Frontal cortex (tissue), 4 donors: ENCODE data around the gene MOB3C. TPM values are rescaled to one million over a fixed set of nuclear protein-coding genes. Genes with fewer than 3 reads are reported as not detected.

ENCODE experiments used
- DNase-seq, 2 donors: peaks; one replicate each; pipeline ENCODE4 v3.0.0; 2012; ENCODE audit warnings: low spot score in 2 of 2
- FAIRE-seq: peaks from 2 replicates; lab custom pipeline; 2012; peaks lifted over from hg19 to GRCh38; lab: Jason Lieb, UNC
- total RNA-seq: library from RNA; depleted of rRNA; stranded (reverse); fragments of >200 nt; gene quantifications from one replicate; pipeline ENCODE4 v1.2.3, GENCODE V29; 2014
- donor health status: control.
- donor health status: control.
- donor health status: control.

Gene MOB3C
- total RNA-seq, 1 donor from 2014 or later: 3.3 TPM

DNA sequence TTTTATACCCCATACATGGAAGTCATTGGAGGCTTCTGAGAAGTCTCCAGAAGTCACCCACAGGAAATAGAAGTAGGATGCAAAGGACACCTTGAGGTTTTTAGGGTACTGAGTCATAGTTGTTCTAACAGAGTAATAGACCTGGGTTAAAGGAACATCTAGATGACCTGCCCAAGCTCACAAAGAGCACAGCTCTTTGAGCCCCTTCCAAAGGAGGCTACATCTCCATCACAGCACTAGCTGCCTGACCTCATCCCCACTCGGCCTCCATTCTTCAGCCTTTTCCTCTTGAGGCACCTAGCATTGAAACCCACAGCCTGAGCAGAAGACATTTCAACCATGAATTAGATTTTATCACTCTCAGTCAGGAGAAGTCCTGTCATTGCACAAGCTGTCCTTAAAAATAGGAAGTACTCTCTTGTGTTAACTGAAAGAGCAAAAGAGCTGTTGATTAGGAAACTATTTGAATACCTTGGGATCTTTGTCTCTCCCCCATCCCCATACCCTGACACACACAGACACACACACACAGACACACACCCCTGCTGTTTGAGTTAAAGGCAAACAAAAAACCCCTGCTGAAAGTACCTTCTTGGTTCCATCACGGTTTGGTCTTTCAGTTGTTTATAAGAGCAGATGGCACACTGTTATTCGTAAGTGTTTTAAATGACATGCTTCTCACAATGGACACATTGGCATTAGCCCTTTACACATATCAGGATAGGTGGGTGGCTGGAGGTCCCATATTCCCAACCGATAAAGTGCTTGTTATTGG lies 34.7 kb downstream of the MOB3C start:
- FAIRE-seq (no peak), DNase-seq (no peak)

DNA sequence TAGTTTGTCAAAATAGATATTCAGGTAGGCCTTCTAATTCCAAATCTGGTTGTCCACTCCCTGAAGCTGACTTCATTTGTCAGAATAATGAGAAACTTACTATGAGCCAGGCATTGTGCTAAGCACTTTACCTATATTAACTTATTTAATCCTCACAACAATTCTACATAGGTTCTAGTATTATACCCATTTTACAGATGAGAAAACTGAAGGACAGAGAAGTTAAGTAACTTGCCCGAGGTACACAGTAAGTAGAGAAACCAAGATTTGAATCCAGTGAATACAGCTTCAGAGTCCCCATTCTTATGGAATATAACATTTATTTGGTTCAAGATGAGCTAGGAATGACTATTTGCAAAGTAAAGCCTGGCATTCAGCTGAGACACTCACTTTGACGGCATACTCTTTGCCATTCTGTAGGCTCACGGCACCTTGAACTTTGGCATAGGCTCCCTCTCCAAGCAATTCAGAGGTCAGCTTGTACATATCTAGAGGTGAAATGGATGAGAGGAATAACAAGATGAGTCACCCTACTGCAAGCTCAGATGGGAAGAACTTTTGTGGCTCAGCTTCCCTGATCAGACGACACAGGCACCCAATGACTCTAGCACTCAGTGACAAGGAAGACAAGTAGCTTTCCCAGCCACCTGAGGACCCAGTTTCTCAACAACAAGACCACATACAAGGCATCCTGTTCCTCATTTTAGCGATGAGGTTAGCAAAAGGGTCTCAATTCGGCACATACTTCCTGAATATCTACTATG lies 36.3 kb downstream of the MOB3C start:
- no peak for FAIRE-seq
- no peak for DNase-seq

DNA sequence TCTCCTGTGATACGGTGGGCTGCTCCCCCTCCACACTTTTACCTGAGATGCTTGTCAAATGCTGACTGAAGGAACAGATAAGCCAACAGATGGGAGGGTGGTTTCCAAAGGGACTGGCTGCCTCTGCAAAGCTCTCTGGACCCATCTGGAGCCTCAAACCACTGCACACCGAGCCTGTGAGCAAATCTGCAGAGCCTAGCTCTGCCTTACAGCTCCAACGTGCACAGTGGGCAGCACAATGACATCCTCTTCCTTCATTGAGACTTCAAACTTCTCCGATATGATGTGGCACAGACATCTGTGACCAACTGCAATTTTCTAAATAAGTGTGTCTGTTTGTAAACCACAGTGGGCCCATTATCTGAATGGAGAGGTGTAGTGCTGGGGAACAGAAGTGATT lies 38.9 kb downstream of the MOB3C start:
- FAIRE-seq (no peak), DNase-seq (no peak)

DNA sequence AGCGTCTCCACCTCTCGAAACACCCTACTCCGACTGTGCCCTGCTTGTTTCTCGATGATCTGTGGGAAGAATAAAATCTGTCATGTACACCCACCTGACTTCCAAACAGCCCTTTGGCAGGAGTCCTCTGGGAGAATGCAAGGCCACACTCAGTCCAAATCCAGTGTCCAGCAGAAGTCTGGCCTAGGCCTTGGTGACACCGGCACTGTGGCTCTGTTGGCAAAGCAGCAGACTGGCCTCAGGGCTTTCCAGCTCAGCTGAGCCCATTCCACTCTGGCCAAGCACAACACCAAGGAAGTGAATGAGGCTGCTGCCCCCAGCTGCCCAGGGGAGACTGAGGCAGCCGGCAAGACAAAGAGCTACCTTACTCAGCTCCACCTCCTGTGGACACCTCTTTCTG lies 40.0 kb downstream of the MOB3C start:
- FAIRE-seq: no peak

DNA sequence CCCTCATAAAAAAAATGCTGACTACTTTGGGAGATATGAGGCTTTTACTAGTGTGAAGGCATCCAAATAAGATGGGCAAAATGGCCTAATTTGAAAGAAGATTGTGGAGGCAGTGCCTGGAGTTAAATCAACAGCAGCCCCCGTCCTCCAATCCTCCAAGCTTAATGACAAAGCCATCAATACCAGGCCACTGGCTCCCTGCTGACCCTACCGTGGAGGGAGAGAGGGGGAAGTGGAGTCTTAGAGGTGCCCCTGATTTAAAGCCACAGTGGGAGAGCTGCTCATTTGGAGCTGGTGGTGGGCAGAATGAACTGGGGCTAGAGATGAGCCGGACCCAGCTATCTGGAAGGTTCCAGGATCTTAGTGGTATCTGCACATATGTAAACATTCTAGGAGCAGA lies 40.8 kb downstream of the MOB3C start:
- FAIRE-seq: no peak
- no peak for DNase-seq

More for the DNA sequence above, 40.0 kb downstream of the MOB3C start:
- DNase-seq: no peak

DNA sequence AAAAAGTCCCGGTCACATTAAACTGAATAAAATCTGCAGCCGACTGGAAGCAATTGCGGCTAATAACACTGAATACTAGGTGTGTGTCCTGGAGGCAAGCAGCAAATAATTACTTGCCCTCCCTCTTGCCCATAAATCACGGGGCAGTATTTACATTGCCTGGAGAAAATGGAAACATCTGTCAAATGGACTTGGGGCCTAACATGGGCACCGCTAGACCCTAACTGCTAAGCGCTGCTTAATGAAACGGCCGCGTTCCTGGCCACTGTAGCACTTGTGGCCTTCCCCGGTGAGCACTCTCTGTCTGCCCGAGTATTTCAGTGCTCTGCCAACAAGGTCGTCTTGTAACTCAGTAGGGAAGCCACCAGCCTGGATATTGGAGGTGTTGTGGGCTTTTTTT lies 41.3 kb downstream of the MOB3C start:
- FAIRE-seq: no peak
- no peak for DNase-seq

DNA sequence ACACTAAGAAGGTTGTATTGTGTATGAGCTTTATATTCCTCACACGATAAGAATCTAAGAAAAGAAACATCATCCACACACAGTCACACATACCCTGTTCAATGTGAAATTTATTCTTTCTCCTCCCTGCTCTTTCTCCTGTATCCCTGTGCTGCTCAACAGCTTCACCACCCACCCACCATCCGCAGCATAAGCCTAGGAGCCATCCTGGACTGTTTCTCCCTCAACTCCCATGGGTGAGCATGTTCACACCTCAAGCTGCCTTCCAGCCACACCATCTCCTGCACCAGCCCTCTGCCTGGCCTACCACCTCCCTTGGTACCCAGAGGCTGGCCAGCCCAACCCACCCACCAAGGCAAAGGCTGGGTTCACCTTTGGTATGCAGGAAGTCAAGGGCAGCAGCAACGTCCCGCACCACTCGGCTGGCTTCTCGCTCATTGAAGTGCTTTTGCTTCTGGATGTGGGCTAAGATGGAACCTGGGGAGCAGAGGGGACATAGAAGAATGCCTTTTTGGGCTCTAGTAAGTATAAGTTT lies 44.9 kb downstream of the MOB3C start:
- FAIRE-seq: no peak
- DNase-seq: no peak

DNA sequence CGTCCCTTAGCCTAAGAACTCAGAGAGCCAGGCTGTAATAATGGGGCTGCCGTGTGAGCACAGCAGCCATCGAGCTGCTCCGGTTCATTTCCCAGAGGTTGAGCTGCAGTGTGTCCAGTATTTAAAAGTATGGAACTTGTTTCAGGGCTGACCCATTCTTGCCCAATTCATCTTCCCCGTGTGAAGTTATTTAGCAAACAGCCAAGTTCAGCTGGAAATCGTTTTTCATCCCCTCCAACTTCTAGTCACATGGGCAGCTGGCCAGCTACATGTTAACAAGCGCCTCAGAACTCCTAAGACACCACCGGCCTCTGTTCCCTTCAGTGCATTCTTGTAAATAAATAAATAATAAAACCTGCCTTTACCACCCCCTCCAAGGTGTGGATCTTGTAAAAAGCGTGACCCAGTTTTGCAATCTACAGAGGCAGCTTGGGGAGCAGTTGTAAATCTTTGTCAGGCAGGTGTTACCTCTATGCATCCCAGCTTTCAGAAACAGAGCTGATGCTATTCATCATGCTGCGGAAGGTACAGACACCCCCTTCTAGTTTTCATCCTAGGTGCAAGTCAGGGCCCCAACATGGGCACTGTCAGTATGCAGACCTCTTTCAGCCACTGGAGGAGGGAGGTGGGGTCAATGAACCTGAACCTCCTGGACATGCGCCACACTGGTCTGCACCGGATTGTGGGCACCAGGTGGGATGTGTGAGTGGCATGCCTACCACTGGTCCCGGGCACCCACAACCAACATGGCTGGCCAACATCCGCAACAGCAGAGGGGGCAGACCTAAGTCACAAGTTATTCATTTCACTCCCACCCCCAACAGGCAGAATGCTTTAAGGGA lies 46.5 kb downstream of the MOB3C start:
- DNase-seq (no peak), FAIRE-seq (no peak)

DNA sequence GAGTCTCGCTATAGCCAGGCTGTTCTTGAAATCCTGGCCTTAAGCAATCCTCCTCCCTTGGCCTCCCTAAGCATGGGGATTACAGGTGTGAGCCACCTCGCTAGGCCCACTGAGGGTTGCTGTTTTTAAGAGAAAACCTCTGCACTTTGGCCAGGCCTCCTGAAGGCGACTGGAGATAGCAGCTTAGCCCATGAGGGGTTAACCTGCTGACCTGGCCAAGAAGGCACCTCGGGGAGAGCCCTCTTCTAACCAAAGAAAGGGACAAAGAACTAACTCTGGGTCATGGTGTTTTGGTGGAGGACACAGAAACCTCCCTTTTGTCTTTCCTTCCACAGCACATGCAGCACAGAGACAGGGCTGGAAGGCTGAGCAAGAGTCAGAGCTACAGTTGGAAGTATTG lies 47.5 kb downstream of the MOB3C start:
- no peak for DNase-seq
- FAIRE-seq: no peak

DNA sequence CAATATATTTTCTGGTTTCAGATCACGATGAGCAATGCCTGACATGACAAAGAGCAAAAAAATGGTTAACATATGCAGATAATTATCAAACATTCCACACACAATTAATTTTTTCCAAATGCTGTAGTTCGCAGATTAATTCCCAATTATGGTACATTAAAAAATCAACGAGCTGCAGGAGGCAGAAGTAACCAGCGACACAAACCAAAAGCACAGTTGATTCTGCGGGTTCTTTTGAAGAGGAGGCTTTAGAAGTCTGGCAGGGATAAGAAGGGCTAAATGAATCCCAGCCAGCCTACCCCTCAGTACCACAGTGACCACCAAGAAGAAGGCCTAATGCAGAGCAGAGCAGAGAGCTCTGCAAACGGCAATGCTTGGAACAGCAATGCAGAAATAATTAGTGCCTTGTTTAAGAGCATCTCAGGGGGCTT lies 48.1 kb downstream of the MOB3C start:
- FAIRE-seq (no peak), DNase-seq (no peak)

DNA sequence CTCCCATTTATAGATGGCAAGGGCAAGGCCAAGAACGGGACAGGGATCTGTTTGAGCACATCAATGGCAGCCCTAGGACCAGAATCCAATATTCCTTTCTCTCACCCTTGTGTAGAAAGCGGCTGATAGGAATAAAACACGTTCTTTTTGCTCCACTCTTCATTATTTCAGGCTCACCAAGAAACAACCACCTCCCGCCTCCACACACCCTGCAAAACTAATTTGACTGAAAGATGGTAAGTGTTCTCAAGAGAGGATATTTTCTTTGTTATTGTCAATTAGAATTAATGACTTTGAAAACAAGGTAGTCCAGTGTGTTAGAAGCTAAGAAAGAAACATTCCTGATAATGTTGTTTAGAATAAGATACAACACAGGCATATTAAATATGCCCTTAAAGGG lies 53.3 kb downstream of the MOB3C start:
- no peak for FAIRE-seq
- no peak for DNase-seq

DNA sequence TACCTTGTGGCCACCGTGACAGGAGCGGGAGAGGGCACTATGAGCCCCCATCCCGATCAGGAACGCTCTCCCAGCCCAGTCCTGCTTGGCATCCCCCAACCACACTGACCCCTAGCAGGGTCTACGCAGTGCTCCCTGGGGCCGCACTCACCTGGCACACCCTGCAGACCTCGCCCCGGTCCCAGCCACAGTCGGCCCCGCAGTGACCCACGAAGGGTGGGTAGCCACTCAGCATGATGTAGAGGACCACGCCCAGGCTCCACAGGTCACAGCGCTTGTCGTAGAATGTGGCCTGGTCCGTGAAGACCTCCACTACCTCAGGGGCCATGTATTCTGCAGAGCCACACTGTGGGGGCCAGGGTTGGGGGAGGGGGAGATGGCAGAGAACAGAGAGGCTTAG lies 54.1 kb downstream of the MOB3C start:
- DNase-seq (no peak), FAIRE-seq (no peak)

DNA sequence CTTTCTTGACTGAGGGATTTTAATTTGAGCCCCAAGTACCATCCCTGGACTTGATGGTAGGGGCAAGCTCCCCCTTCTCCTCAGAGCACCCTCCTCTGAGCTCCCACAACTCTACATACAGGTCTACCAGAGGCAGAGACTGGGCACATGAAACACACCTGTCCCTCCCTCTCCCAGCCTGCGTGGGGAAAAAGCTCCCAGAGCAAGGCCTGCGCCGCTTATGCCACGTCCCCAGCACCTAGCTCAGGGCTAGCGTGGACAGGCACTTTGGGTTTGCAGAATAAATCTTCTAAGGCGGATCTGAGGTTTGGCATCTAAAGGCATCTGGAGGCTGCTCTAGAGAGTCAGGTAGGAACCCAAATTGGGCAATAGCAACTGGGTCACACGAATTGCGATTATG lies 57.6 kb downstream of the MOB3C start:
- no peak for FAIRE-seq
- DNase-seq: no peak

DNA sequence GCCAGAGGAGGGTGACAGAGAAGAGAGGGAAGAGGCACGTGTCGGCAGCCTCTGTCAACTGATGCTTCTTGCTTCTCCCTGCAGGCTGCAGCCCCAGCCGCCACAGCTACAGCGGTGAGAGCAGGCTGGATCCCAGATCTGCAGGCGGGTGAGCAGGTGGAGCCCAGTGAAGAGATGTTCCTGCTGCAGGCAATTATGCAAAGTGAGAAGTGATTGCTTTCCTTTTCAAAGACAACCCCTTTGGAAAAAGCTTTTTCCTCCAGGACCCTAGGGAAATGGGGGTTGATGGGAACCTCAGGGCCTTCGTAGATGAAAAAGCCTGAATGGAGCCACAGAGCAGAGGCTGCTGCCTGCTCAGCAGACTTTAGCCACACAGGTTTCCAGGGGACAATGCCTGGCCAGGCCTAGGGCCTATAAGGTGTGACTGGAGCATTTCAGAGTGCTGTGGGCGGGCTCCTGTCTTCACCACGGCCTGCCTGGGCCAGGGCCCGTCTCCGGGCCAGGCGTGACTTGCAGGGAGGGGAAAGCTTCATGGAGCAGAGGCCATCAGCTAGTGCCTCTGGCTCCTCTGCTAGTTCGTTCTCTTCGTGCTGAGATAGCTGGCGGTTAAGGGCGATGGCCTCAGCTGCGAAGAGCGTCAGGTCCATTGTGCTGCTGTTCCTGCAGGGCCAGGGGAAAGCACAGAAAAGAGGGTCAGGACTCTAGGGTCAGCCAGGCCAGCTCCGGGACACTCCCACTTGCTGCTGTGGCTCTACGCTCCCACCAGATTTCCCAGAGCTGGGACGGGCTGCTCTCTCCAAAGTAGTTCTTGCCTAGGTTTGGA lies 58.3 kb downstream of the MOB3C start:
- FAIRE-seq (no peak), DNase-seq (no peak)

Other genes starting within 250 kb of the MOB3C start
- 19.6 TPM for gene FAAH, start 222.5 kb downstream of the MOB3C start, total RNA-seq
- not detected for gene DMBX1, start 127.0 kb downstream of the MOB3C start, total RNA-seq
- under 0.01 TPM for gene KNCN, start 65.2 kb downstream of the MOB3C start, total RNA-seq
- 7.7 TPM for gene MKNK1, start 12.5 kb downstream of the MOB3C start, total RNA-seq
- 31.4 TPM for gene ATPAF1, start 51.6 kb upstream of the MOB3C start, total RNA-seq
- gene TEX38, start 55.0 kb upstream of the MOB3C start, total RNA-seq: not detected
- 11.0 TPM for gene EFCAB14, start 102.3 kb upstream of the MOB3C start, total RNA-seq
- not detected for gene CYP4B1, start 182.2 kb upstream of the MOB3C start, total RNA-seq